Neuronal stem cell (in vitro differentiated cells): ENCODE results near the gene ANXA4. TPM values are rescaled to one million over a fixed set of nuclear protein-coding genes. Genes with fewer than 3 reads are reported as not detected.

Source experiments
- DNase-seq: peaks from one replicate; pipeline ENCODE4 v3.0.0-alpha.2; 2013; ENCODE audit warnings: low spot score
- H2AFZ ChIP-seq: one replicate; pipeline ENCODE4 v1.6.1; 2013; ENCODE audit warnings: mild to moderate bottlenecking, low read length, inconsistent platforms
- H2AK5ac ChIP-seq: 2 replicates; pipeline ENCODE4 v1.6.1; 2013; ENCODE audit warnings: low read depth, mild to moderate bottlenecking, inconsistent platforms, low read length, moderate library complexity, mixed read lengths
- H2BK120ac ChIP-seq: 2 replicates; pipeline ENCODE4 v1.6.1; 2013; ENCODE audit warnings: low read depth, mild to moderate bottlenecking, inconsistent platforms, low read length, moderate library complexity, mixed read lengths
- H2BK12ac ChIP-seq: one replicate; pipeline ENCODE4 v1.6.1; 2013; ENCODE audit warnings: low read length, inconsistent platforms
- H2BK15ac ChIP-seq: 2 replicates; pipeline ENCODE4 v1.6.1; 2013; ENCODE audit warnings: mild to moderate bottlenecking, low read length, inconsistent platforms, mixed read lengths
- H2BK5ac ChIP-seq: one replicate; pipeline ENCODE4 v1.6.1; 2013; ENCODE audit warnings: inconsistent platforms, mild to moderate bottlenecking, low read length, moderate library complexity
- H3K14ac ChIP-seq: one replicate; pipeline ENCODE4 v1.6.1; 2013; ENCODE audit warnings: low read length, inconsistent platforms
- H3K18ac ChIP-seq: 2 replicates; pipeline ENCODE4 v1.6.1; 2013; ENCODE audit warnings: low read length, inconsistent platforms
- H3K23ac ChIP-seq: 2 replicates; pipeline ENCODE4 v1.6.1; 2013; ENCODE audit warnings: low read depth, mild to moderate bottlenecking, mixed read lengths, low read length, inconsistent platforms; ENCODE audit not compliant: poor library complexity
- H3K27ac ChIP-seq: replicated peaks from 3 replicates; pipeline ENCODE4 v1.5.1; 2013; ENCODE audit warnings: low read length, inconsistent platforms
- H3K27me3 ChIP-seq, 3 experiments: 2 replicates each; pipeline ENCODE4 v1.6.1; 2013; ENCODE audit warnings: low read length in 3 of 3, mild to moderate bottlenecking in 2 of 3, inconsistent platforms in 1 of 3, low read depth in 1 of 3, mixed read lengths in 1 of 3, moderate library complexity in 1 of 3; ENCODE audit not compliant: control insufficient read depth in 3 of 3, insufficient read depth in 3 of 3
- H3K36me3 ChIP-seq, 2 donors: replicated peaks in 1 of 2; 2 replicates each; pipeline ENCODE4 v1.6.1; 2013; ENCODE audit warnings: low read length in 2 of 2; ENCODE audit not compliant: control insufficient read depth in 2 of 2, insufficient read depth in 2 of 2
- H3K4ac ChIP-seq: 2 replicates; pipeline ENCODE4 v1.6.1; 2013; ENCODE audit warnings: inconsistent platforms, mild to moderate bottlenecking, low read length, moderate library complexity
- H3K4me1 ChIP-seq, 2 donors: 1 replicate in 1 of 2; 2 replicates in 1 of 2; pipeline ENCODE4 v1.6.1; 2013; ENCODE audit warnings: low read length in 2 of 2, low read depth in 1 of 2; ENCODE audit not compliant: control insufficient read depth in 2 of 2, insufficient read depth in 1 of 2
- H3K4me2 ChIP-seq: one replicate; pipeline ENCODE4 v1.6.1; 2013; ENCODE audit warnings: mild to moderate bottlenecking, low read length, inconsistent platforms; ENCODE audit not compliant: insufficient read depth, poor library complexity, severe bottlenecking
- H3K4me3 ChIP-seq, 2 donors: 2 replicates each; pipeline ENCODE4 v1.5.1; 2013; ENCODE audit warnings: low read length in 2 of 2, mild to moderate bottlenecking in 2 of 2, inconsistent platforms in 1 of 2, moderate library complexity in 1 of 2
- H3K79me1 ChIP-seq: one replicate; pipeline ENCODE4 v1.6.1; 2013; ENCODE audit warnings: low read depth, mild to moderate bottlenecking, inconsistent platforms, low read length, moderate library complexity
- H3K9ac ChIP-seq: one replicate; pipeline ENCODE4 v1.6.1; 2013; ENCODE audit warnings: mild to moderate bottlenecking, low read depth, low read length, inconsistent platforms; ENCODE audit not compliant: poor library complexity
- H3K9me3 ChIP-seq, 2 donors: replicated peaks in 1 of 2; 2 replicates each; pipeline versions ENCODE3 to v1.6.1; 2013; ENCODE audit warnings: low read length in 2 of 2, mild to moderate bottlenecking in 2 of 2, inconsistent platforms in 1 of 2, low read depth in 1 of 2, mixed read lengths in 1 of 2, moderate library complexity in 1 of 2; ENCODE audit not compliant: control insufficient read depth in 2 of 2, insufficient read depth in 1 of 2
- H4K8ac ChIP-seq: one replicate; pipeline ENCODE4 v1.6.1; 2013; ENCODE audit warnings: low read depth, mild to moderate bottlenecking, inconsistent platforms, low read length, moderate library complexity
- H4K91ac ChIP-seq: one replicate; pipeline ENCODE4 v1.6.1; 2013; ENCODE audit warnings: low read length, low read depth, mild to moderate bottlenecking, inconsistent platforms; ENCODE audit not compliant: poor library complexity
- WGBS, 2 donors: extraction: QIAGEN DNeasy Blood & Tissue Kit; methylation state at CpG; one replicate each; pipeline ENCODE4 v1.1.7; 2013; ENCODE audit warnings: missing lambda C conversion rate in 2 of 2, mixed read lengths in 1 of 2; ENCODE audit not compliant: insufficient read length in 2 of 2, insufficient replicate concordance in 1 of 2; ENCODE audit errors: extremely low coverage in 2 of 2; 5-methylcytosine and 5-hydroxymethylcytosine counted together
- polyA plus RNA-seq, 2 experiments: library from polyadenylated mRNA; stranded (reverse); fragments of 200-250 nt; gene quantifications; one replicate each; pipeline ENCODE4 v1.2.3, GENCODE V29; 2013

ANXA4 gene
- polyA plus RNA-seq (2013, experiment 1 of 2), result 6.2 TPM
- 6.6 TPM for polyA plus RNA-seq (2013, experiment 2 of 2)

GRCh38 chr2:69741575-69742321 is at the start of gene ANXA4:
TSS of gene ANXA4 (plus strand) at chr2:69742134. CDS start at chr2:69781566, 39,432 bp downstream.
- Histone ChIP-seq H3K9me3 (no peaks in the 10 kb centered on the region), H3K4me1 (no peaks in the 10 kb centered on the region), H4K8ac (peak within 1 kb of the TSS; percentile 43), H3K27me3 (peaks cover 0 to 45% (median 12%) of the 10 kb centered on the region in 3 experiments), H2AFZ (peak within 1 kb of the TSS; percentile 96), H3K23ac (peak within 1 kb of the TSS; percentile 51), H3K79me1 (no peaks in the 10 kb centered on the region), H3K4ac (peak within 1 kb of the TSS; percentile 84), H2BK15ac (peak within 1 kb of the TSS; percentile 75), H3K4me3 (peak within 1 kb of the TSS; percentile 46 to 73), H3K18ac (peak within 1 kb of the TSS; percentile 87), H2BK5ac (peak within 1 kb of the TSS; percentile 75), H3K36me3 (no peaks in the 10 kb centered on the region), H2BK12ac (peak within 1 kb of the TSS; percentile 58), H3K4me2 (peak within 1 kb of the TSS; percentile 84), H3K9ac (peak within 1 kb of the TSS; percentile 83), H2BK120ac (peak within 1 kb of the TSS; percentile 76), H3K27ac (no peak within 1 kb of the TSS), H4K91ac (no peak within 1 kb of the TSS), H2AK5ac (no peak within 1 kb of the TSS), H3K14ac (peak within 1 kb of the TSS; percentile 89)
- no CpG with 5 or more reads among the region's 75 CpGs for WGBS, 2 donors
- peak; percentile 32 for DNase-seq

- DNase-seq, result no peak
- Histone ChIP-seq H3K4me2 (no peak overlapping the region), H3K4me1 (no peaks in the 10 kb centered on the region), H2BK15ac (no peak overlapping the region), H3K18ac (no peak overlapping the region), H3K27me3 (no peaks in the 10 kb centered on the region), H2AFZ (no peak overlapping the region), H3K9me3 (no peaks in the 10 kb centered on the region), H4K8ac (no peak overlapping the region), H3K4me3 (no peak overlapping the region), H3K36me3 (no peaks in the 10 kb centered on the region), H3K9ac (no peak overlapping the region), H3K4ac (no peak overlapping the region), H2BK12ac (no peak overlapping the region), H3K79me1 (no peaks in the 10 kb centered on the region), H3K14ac (no peak overlapping the region), H2BK5ac (no peak overlapping the region), H2AK5ac (no peak overlapping the region), H4K91ac (no peak overlapping the region), H3K27ac (no peak overlapping the region), H2BK120ac (no peak overlapping the region), H3K23ac (no peak overlapping the region)
- no CpG with 5 or more reads among the region's 2 CpGs for WGBS, 2 donors
Measured at GRCh38 chr2:69692424-69692823, 49.5 kb upstream of the ANXA4 start.

- Histone ChIP-seq H3K4me1 (no peaks in the 10 kb centered on the region), H2AK5ac (no peak overlapping the region), H2BK120ac (no peak overlapping the region), H3K9ac (no peak overlapping the region), H3K36me3 (no peaks in the 10 kb centered on the region), H3K79me1 (no peaks in the 10 kb centered on the region), H2AFZ (no peak overlapping the region), H3K23ac (peak overlapping the region; percentile 10), H3K4ac (no peak overlapping the region), H2BK12ac (no peak overlapping the region), H4K91ac (no peak overlapping the region), H3K27ac (no peak overlapping the region), H3K4me3 (no peak overlapping the region), H2BK15ac (no peak overlapping the region), H2BK5ac (no peak overlapping the region), H3K27me3 (no peaks in the 10 kb centered on the region), H3K9me3 (no peaks in the 10 kb centered on the region), H3K4me2 (no peak overlapping the region), H4K8ac (no peak overlapping the region), H3K14ac (no peak overlapping the region), H3K18ac (peak overlapping the region; percentile 3)
- no peak for DNase-seq
- WGBS, 2 donors, result no CpG with 5 or more reads among the region's 4 CpGs
Measured at GRCh38 chr2:69693059-69693774, 48.7 kb upstream of the ANXA4 start.

GRCh38 chr2:69693775-69694450 is 48.0 kb upstream of the ANXA4 start:
- Histone ChIP-seq H3K79me1 (no peaks in the 10 kb centered on the region), H3K4me2 (no peak overlapping the region), H3K14ac (no peak overlapping the region), H3K23ac (no peak overlapping the region), H4K91ac (no peak overlapping the region), H3K4ac (no peak overlapping the region), H3K4me1 (no peaks in the 10 kb centered on the region), H4K8ac (no peak overlapping the region), H3K27me3 (no peaks in the 10 kb centered on the region), H3K9me3 (no peaks in the 10 kb centered on the region), H2BK15ac (no peak overlapping the region), H2BK120ac (no peak overlapping the region), H2AK5ac (no peak overlapping the region), H3K18ac (no peak overlapping the region), H2AFZ (no peak overlapping the region), H3K27ac (no peak overlapping the region), H3K9ac (no peak overlapping the region), H2BK12ac (no peak overlapping the region), H2BK5ac (no peak overlapping the region), H3K4me3 (no peak overlapping the region), H3K36me3 (no peaks in the 10 kb centered on the region)
- WGBS, 2 donors, result no CpG with 5 or more reads among the region's 6 CpGs
- DNase-seq, result no peak
